ENCODE results near the gene HEATR5B. TPM values are rescaled to one million over a fixed set of nuclear protein-coding genes. Genes with fewer than 3 reads are reported as not detected.

HEATR5B gene
- total RNA-seq, 1 experiment from 2014 or later, result 12.6 TPM

- TF ChIP-seq, protein P1, sequence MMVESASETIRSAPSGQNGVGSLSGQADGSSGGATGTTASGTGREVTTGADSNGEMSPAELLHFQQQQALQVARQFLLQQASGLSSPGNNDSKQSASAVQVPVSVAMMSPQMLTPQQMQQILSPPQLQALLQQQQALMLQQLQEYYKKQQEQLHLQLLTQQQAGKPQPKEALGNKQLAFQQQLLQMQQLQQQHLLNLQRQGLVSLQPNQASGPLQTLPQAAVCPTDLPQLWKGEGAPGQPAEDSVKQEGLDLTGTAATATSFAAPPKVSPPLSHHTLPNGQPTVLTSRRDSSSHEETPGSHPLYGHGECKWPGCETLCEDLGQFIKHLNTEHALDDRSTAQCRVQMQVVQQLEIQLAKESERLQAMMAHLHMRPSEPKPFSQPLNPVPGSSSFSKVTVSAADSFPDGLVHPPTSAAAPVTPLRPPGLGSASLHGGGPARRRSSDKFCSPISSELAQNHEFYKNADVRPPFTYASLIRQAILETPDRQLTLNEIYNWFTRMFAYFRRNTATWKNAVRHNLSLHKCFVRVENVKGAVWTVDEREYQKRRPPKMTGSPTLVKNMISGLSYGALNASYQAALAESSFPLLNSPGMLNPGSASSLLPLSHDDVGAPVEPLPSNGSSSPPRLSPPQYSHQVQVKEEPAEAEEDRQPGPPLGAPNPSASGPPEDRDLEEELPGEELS (CRISPR knock-in tag; IDR thresholded peaks at IDR 0.05), result no peak
Measured at GRCh38 chr2:37110306-37111212, 26.4 kb upstream of the HEATR5B start (continued).

- ATAC-seq (no peak), DNase-seq (ENCODE audit: low spot score) (no peak)
- Mint-ChIP-seq H3K4me3 (no peak overlapping the region), H3K9me3 (no peaks in the 10 kb centered on the region), H3K27me3 (ENCODE audit: low read depth) (no peaks in the 10 kb centered on the region), H3K36me3 (peaks cover 36% of the 10 kb centered on the region), H3K4me1 (peaks cover 16% of the 10 kb centered on the region), H3K27ac (no peak overlapping the region)
- POLR2A ChIA-PET, result no interaction called here
- CTCF ChIA-PET, result no interaction called here
- TF ChIP-seq ATF6 (CRISPR knock-in tag; IDR thresholded peaks at IDR 0.05) (no peak), MYBL2 (CRISPR knock-in tag; IDR thresholded peaks at IDR 0.05) (no peak), TEAD4 (CRISPR knock-in tag; IDR thresholded peaks at IDR 0.05) (no peak)
Measured at GRCh38 chr2:37109523-37109922, 25.4 kb upstream of the HEATR5B start.

DNA sequence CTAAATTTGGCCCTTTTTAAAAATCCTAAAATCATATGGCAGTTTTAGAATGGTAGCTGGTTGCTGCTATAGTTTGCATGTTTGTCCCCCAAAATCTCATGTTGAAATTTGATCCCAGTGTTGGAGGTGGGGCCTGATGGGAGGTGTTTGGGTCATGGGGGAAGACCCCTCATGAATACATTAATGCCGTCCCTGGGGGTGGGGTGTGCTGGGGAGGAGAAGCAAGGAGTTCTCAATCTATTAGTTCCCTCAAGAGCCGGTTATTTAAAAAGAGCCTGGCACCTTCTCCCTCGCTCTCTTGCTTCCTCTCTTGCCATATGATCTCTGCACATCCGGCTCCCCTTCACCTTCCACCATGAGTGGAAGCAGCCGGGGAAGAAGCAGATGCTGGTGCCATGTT lies 21.0 kb upstream of the HEATR5B start:
- CTCF ChIA-PET, result no interaction called here
- Mint-ChIP-seq H3K4me1 (peaks cover 18% of the 10 kb centered on the region), H3K9me3 (no peaks in the 10 kb centered on the region), H3K36me3 (peaks cover 32% of the 10 kb centered on the region), H3K4me3 (no peak overlapping the region), H3K27me3 (ENCODE audit: low read depth) (no peaks in the 10 kb centered on the region), H3K27ac (peak overlapping the region; percentile 68; the same call in 1 of the 2 replicates)
- DNase-seq (ENCODE audit: low spot score), result peak; percentile 35
- no peak for TF ChIP-seq NFATC4 (CRISPR knock-in tag; IDR thresholded peaks at IDR 0.05)
- TF ChIP-seq HMGA2 (CRISPR knock-in tag; IDR thresholded peaks at IDR 0.05), result no peak
- TF ChIP-seq ATF2 (CRISPR knock-in tag; IDR thresholded peaks at IDR 0.05; ENCODE audit: borderline replicate concordance, low read depth), result no peak
- no peak for TF ChIP-seq ESRRA (CRISPR knock-in tag; IDR thresholded peaks at IDR 0.05; ENCODE audit: borderline replicate concordance)
- no peak for TF ChIP-seq ZMAT4 (CRISPR knock-in tag; IDR thresholded peaks at IDR 0.05)
- no peak for TF ChIP-seq JAZF1 (CRISPR knock-in tag; IDR thresholded peaks at IDR 0.05)
- no peak for TF ChIP-seq TP53 (CRISPR knock-in tag; IDR thresholded peaks at IDR 0.05)
- TF ChIP-seq, protein P1 (CRISPR knock-in tag; IDR thresholded peaks at IDR 0.05), result no peak
- no peak for TF ChIP-seq NR3C1 (CRISPR knock-in tag; conservative IDR thresholded peaks at IDR 0.05; ENCODE audit: low read depth)
- TF ChIP-seq PRDM15 (CRISPR knock-in tag; IDR thresholded peaks at IDR 0.05), result no peak
- TF ChIP-seq USF2 (CRISPR knock-in tag; IDR thresholded peaks at IDR 0.05), result no peak
- TF ChIP-seq, protein P2, sequence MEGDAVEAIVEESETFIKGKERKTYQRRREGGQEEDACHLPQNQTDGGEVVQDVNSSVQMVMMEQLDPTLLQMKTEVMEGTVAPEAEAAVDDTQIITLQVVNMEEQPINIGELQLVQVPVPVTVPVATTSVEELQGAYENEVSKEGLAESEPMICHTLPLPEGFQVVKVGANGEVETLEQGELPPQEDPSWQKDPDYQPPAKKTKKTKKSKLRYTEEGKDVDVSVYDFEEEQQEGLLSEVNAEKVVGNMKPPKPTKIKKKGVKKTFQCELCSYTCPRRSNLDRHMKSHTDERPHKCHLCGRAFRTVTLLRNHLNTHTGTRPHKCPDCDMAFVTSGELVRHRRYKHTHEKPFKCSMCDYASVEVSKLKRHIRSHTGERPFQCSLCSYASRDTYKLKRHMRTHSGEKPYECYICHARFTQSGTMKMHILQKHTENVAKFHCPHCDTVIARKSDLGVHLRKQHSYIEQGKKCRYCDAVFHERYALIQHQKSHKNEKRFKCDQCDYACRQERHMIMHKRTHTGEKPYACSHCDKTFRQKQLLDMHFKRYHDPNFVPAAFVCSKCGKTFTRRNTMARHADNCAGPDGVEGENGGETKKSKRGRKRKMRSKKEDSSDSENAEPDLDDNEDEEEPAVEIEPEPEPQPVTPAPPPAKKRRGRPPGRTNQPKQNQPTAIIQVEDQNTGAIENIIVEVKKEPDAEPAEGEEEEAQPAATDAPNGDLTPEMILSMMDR (IDR thresholded peaks at IDR 0.05), result no peak
- POLR2A ChIA-PET, result no interaction called here
- ATAC-seq, result peak; percentile 97

Measured in WTC11 (cell line).